H1 (cell line): ENCODE data around the gene GP1BB. TPM values are rescaled to one million over a fixed set of nuclear protein-coding genes. Genes with fewer than 3 reads are reported as not detected.

ENCODE experiments used
- BACH1 ChIP-seq: IDR thresholded peaks from 2 replicates; pipeline ENCODE4 v1.6.1; 2012; ENCODE audit warnings: low read length, improper control_type of control experiment
- POLR2A ChIP-seq, 2 experiments: IDR thresholded peaks; 1 replicate in 1 of 2; 2 replicates in 1 of 2; pipeline ENCODE4 v1.6.1; 2011; ENCODE audit warnings: low read depth in 2 of 2, low read length in 2 of 2, mild to moderate bottlenecking in 2 of 2; ENCODE audit errors: control extremely low read depth in 1 of 2
- TCF12 ChIP-seq: IDR thresholded peaks from 2 replicates; pipeline ENCODE4 v1.6.1; 2011; ENCODE audit warnings: low read depth, mild to moderate bottlenecking, low read length
- polyA plus RNA-seq, 7 experiments: library from polyadenylated mRNA; depleted of rRNA in 3 of 7; stranded (reverse) in 5 of 7; unstranded in 2 of 7; fragments of >200 nt in 5 of 7; fragments of 200-250 nt in 2 of 7; gene quantifications; 1 replicate in 5 of 7; 2 replicates in 1 of 7; 4 replicates in 1 of 7; pipeline versions ENCODE4 v1.2.1 to v1.2.3, GENCODE V29; 2011 to 2013; ENCODE audit warnings: missing spikeins in 2 of 7, mixed read lengths in 2 of 7
- total RNA-seq: library from RNA; stranded (reverse); fragmentation: NEBNext Ultra II Directional; extraction: Animal tissue kit (Norgen Biotek cat#: 25700); gene quantifications from 2 replicates; pipeline ENCODE4 v1.2.1, GENCODE V29; 2021
- TF ChIP-seq, protein P1 (sequence below): IDR thresholded peaks from 2 replicates; pipeline ENCODE4 v1.6.1; 2012; ENCODE audit warnings: inconsistent platforms
- TF ChIP-seq, protein P2 (sequence below), 3 experiments: IDR thresholded peaks; 1 replicate in 2 of 3; 2 replicates in 1 of 3; pipeline versions ENCODE4 v1.5.1 to v1.6.1; 2011; ENCODE audit warnings: low read length in 3 of 3, mild to moderate bottlenecking in 3 of 3, inconsistent platforms in 2 of 3, low read depth in 1 of 3, moderate library complexity in 1 of 3; ENCODE audit not compliant: insufficient read depth in 1 of 3; ENCODE audit errors: control extremely low read depth in 1 of 3

GP1BB gene
- total and polyA plus RNA-seq, 2 of the 8 experiments (the other 6 are each of a cell fraction or from before 2014, with no cell fraction given): 0.36 TPM; not detected in 1

DNA sequence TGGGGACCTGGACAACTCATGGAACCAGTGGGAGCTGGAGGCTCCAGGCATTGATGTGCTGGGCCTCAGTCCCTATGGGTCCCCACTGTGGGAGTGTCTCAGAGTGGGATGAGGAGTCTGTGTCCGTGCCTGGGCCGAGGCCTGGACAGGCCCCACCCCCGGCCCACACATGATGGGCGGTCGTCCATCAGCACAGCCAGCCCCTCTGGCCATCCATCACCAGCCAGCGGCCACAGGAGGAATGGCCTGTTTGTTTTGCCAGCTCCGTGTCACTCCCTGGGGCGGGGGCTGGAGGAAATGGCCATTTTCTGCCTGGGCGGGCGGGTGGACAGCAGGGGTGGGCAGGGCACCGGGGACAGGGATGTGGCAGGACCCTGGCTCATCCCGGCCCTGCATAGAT, 24.2 kb downstream of the GP1BB start (continued):
- TF ChIP-seq, protein P1, sequence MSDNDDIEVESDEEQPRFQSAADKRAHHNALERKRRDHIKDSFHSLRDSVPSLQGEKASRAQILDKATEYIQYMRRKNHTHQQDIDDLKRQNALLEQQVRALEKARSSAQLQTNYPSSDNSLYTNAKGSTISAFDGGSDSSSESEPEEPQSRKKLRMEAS: no peak
- TF ChIP-seq TCF12: no peak
- TF ChIP-seq POLR2A (IDR thresholded peaks at IDR 0.05; ENCODE audit: control extremely low read depth in 1 of 2, low read depth in 2 of 2, low read length in 2 of 2): no peak
- no peak for TF ChIP-seq BACH1
- TF ChIP-seq, protein P2, sequence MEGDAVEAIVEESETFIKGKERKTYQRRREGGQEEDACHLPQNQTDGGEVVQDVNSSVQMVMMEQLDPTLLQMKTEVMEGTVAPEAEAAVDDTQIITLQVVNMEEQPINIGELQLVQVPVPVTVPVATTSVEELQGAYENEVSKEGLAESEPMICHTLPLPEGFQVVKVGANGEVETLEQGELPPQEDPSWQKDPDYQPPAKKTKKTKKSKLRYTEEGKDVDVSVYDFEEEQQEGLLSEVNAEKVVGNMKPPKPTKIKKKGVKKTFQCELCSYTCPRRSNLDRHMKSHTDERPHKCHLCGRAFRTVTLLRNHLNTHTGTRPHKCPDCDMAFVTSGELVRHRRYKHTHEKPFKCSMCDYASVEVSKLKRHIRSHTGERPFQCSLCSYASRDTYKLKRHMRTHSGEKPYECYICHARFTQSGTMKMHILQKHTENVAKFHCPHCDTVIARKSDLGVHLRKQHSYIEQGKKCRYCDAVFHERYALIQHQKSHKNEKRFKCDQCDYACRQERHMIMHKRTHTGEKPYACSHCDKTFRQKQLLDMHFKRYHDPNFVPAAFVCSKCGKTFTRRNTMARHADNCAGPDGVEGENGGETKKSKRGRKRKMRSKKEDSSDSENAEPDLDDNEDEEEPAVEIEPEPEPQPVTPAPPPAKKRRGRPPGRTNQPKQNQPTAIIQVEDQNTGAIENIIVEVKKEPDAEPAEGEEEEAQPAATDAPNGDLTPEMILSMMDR (IDR thresholded peaks at IDR 0.05; ENCODE audit: control extremely low read depth in 1 of 3, insufficient read depth in 1 of 3, low read depth in 1 of 3, low read length in 3 of 3): no peak
